GM19328 (cell line): ENCODE results near the gene MON1A.

ENCODE experiments used
- ATAC-seq: cut with Tn5 transposase; IDR thresholded peaks from one replicate; pipeline ENCODE4 v1.9.1; 2021; ENCODE audit warnings: mild to moderate bottlenecking, moderate library complexity; ENCODE audit not compliant: unreplicated experiment

MON1A gene

DNA sequence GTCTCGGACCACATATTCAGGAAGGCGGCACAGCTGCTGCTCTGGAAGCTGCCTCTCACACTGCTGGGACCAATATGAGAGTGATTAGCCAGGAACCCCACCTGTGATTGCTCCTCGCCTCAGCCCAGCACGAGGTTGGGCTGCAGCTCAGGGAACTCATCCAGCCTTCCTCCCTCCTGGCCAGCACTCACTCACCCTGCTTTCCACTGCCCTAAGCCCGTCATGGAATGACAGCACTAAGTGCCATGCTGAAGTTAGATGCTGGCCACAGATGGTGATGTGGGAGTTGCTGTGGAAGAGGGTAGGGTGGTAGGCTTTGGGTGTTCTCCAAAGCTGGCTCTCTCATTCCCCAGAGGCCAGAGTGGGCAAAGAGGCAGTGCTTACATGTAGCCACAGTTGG lies 33.3 kb downstream of the MON1A start:
- ATAC-seq: no peak

DNA sequence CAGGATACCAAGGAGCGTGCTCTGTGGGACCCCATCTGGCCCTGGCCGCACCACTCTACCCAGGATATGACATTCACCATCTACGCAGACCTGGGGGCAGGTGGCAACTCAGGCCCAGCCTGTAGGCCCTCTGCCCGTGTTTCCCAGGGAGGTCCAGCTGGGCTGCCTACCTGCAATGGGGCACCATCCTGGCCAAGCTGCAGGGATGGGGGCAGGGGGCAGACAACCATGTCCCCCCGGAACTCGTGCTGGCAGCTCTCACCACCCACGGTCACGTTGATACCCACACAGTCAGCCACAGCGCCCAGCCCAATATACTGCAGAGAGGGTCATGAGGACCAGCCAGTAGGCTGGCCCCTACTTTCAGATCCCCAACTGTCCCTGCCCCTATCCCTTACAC lies 33.8 kb downstream of the MON1A start:
- no peak for ATAC-seq

GRCh38 chr3:49889296-49889695 lies 40.3 kb downstream of the MON1A start:
- ATAC-seq: no peak

- no peak for ATAC-seq
Observed at GRCh38 chr3:49886922-49887265, 42.7 kb downstream of the MON1A start.

DNA sequence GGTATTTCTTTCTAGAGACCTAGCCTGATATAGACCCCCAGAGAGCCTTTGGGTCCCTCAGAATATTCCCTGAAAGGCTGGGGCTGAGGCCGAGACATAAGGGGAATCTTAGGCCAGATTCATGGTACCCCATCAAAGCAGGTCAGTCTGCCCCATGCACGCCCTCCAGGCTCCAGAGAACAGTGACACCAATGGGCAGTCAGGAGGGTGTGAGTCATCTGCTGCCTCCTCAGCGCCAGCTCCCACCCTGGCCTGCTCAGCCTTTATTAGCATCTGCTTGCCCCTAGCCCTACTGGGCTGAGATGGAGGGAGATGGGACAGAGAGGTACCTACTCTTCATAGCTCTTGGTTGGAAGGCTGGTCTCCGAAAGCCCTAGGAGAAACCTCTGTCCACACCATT lies 45.6 kb downstream of the MON1A start:
- no peak for ATAC-seq

DNA sequence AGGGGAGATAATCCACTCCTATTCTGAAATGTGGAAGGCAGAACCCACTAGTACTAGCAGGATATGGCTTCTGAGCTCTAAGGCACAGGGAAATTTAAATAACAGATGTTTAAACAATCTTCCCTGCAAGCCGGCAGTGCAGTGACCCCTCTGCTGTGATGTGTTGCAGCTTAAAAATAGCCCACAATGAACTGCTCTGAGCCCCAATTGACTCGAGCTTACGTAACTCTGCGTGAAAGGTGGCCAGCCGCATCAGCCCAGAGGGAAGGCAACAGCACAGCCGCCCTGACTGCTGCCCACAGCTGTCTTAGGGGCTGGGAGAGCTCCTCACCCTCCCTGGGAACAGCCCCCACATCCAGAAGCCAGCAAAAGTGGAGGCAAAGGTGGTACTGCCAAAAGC lies 47.4 kb downstream of the MON1A start:
- ATAC-seq: no peak

GRCh38 chr3:49880581-49881315 lies 48.9 kb downstream of the MON1A start:
- ATAC-seq: no peak

GRCh38 chr3:49879721-49880120 lies 49.9 kb downstream of the MON1A start:
- ATAC-seq: no peak

- ATAC-seq: no peak
Observed at GRCh38 chr3:49878686-49879085, 50.9 kb downstream of the MON1A start.

- ATAC-seq: no peak
Observed at GRCh38 chr3:49877716-49878115, 51.9 kb downstream of the MON1A start.

DNA sequence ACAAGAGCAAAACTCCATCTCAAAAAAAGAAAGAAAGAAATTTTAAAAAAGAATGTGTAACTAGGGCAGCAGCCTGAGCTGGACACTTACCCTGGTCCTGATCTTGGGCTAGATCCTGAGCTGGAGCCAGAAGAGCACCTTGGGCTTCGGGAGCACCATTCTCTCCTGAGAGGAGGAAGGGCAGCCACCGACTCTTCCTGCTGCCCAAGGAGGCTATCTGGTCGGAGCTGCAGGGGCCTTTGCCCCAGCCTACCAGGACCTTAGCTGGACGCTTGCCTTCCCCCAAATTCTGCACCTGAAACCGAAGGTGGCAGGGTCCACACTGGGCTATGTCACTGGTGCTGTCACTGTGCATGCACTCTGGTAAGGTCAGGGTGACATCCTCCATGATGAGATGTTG lies 53.0 kb downstream of the MON1A start:
- no peak for ATAC-seq

DNA sequence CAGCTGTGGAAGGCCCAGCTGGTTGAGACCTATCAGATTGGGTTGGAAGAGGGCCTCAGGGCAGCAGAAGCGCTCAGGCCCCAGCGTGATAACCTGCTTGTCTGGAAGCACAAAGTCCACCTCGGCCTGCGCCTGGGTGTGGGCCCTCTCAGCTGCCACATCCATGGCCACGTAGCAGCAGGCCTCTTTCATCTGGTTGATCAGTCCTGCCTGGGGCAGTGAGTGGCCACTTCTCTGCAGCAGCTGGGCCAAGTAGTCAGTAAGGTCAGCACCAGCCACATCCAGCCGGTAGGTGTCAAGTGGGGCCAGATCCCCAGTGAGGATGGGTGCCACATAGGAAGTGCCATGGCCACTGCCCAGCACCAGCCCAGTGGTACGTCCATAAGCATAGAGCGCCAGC lies 56.0 kb downstream of the MON1A start:
- ATAC-seq: no peak

DNA sequence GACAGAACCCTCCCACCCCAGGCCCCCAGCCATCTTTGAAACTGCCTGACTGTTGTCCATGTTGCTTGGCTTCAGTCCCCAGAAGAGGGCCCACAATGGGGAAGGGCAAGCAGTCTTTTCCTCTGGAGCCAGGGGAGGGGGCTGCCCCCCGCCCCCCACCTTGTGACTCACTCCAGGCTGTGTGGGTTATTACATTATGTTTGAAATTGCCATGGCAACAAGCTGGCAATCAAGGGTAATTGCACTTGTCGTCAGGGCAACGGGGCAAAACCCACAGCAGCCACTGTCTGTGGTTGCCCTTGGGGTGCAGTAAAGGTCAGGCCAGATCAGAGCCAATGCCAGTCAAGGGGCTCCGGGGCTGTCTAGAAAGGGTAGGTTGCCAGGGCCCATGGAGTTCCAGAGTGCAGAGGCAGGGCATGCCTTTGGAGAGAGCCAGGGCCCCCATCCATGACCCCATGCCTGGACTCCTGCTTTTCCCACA lies 56.8 kb downstream of the MON1A start:
- no peak for ATAC-seq

GRCh38 chr3:49871531-49872153 lies 58.0 kb downstream of the MON1A start:
- ATAC-seq: no peak

GRCh38 chr3:49869525-49870126 lies 60.0 kb downstream of the MON1A start, which contains the start of gene CAMKV:
CAMKV (minus strand) TSS chr3:49869906; CDS start chr3:49862388, 7,518 bp downstream.
- no peak for ATAC-seq

- ATAC-seq: no peak
Observed at GRCh38 chr3:49868862-49869466, 60.6 kb downstream of the MON1A start.

DNA sequence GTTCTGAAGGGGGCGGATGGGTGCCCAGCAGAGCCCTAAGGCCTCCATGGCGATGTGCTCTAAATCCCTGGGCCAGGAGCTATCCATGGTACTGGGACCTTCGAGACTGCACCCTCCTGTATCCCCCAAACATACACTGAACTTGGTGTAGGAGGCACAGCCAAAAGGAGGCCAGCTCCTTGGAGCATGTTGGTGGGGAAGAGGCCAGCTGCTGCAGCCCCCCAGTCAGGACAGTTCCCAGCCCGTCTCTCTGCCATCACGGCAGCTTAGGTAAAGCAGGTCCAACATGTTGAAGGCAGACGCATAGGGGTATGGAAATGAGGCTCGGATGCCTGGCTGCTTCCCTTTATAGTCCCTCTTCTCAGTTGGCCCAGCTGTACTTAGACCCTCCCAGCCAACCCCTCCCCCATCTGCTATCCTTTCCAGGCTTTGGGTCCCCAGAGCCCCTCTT lies 61.7 kb downstream of the MON1A start:
- ATAC-seq: no peak

GRCh38 chr3:49867400-49867799 lies 62.2 kb downstream of the MON1A start:
- no peak for ATAC-seq

- ATAC-seq: no peak
Observed at GRCh38 chr3:49865198-49865784, 64.3 kb downstream of the MON1A start.

DNA sequence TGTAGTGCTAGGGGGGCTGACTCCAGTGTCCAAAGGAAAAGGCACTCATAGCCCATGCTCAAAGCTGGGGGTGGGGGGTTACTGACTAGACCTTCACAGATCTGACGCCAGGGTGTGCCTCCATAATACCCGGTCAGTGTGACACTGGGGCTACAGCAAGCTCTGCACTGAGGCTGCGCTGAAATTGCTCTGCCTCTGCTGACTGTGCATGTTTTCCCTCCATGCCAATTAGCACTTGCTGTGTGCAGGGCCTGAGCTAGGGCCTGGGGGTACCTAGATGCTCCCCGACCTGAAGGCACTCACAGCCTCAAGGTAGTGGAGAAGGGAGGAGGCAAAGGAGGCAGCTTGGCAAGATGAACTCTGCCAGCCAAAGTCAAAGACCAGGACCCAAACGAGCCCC lies 65.1 kb downstream of the MON1A start:
- no peak for ATAC-seq

- no peak for ATAC-seq
Observed at GRCh38 chr3:49859576-49860305, 69.9 kb downstream of the MON1A start.
